Breast epithelium (tissue), 4 donors: ENCODE measurements around the gene GJB4. TPM values are rescaled to one million over a fixed set of nuclear protein-coding genes. Genes with fewer than 3 reads are reported as not detected.

Source experiments
- DNase-seq, 2 donors: peaks; one replicate each; pipeline ENCODE4 v3.0.0-alpha.2; 2019; ENCODE audit warnings: low spot score in 2 of 2
- H3K27ac ChIP-seq, 2 donors: fragments of 200-600 bp; sonication (generic) in 1 of 2; one replicate each; pipeline ENCODE4 v1.5.1; 2016 to 2019; ENCODE audit warnings: mild to moderate bottlenecking in 1 of 2
- H3K27me3 ChIP-seq, 2 donors: fragments of 200-600 bp; sonication (generic) in 1 of 2; one replicate each; pipeline versions ENCODE4 v1.5.1 to v1.6.0; 2017 to 2019; ENCODE audit warnings: control low read depth in 1 of 2, mild to moderate bottlenecking in 1 of 2
- H3K36me3 ChIP-seq: fragments of 200-600 bp; one replicate; pipeline ENCODE4 v1.5.1; 2019
- H3K4me1 ChIP-seq, 2 donors: fragments of 200-600 bp; sonication (generic); one replicate each; pipeline ENCODE4 v1.5.1; 2016 to 2019; ENCODE audit warnings: control low read depth in 1 of 2
- H3K4me3 ChIP-seq, 3 donors: fragments of 200-600 bp; sonication (generic); 1 replicate in 2 of 3; 2 replicates in 1 of 3; pipeline ENCODE4 v1.5.1; 2016 to 2019; ENCODE audit warnings: mild to moderate bottlenecking in 3 of 3, moderate library complexity in 2 of 3
- H3K9me3 ChIP-seq, 2 donors: fragments of 200-600 bp; sonication (generic) in 1 of 2; one replicate each; pipeline ENCODE4 v1.5.1; 2016 to 2019; ENCODE audit warnings: control low read depth in 1 of 2
- POLR2A ChIP-seq: fragments of 450-650 bp; IDR thresholded peaks from one replicate; pipeline ENCODE4 v1.6.1; 2016; ENCODE audit warnings: antibody characterized with exemption, mild to moderate bottlenecking, moderate library complexity
- POLR2AphosphoS5 ChIP-seq, 3 donors: sonication (generic); formaldehyde crosslinking; IDR thresholded peaks; one replicate each; pipeline ENCODE4 v1.6.1; 2017; ENCODE audit warnings: antibody characterized with exemption in 3 of 3
- intact Hi-C: fragments of 100-400 bp; cut with DNase I; formaldehyde crosslinking; loops from one replicate; pipeline ENCODE4 v1.15.1; 2023; ENCODE audit warnings: low total_unique reads
- total RNA-seq, 3 donors: library from RNA; depleted of rRNA; stranded (reverse); fragments of >200 nt; gene quantifications; one replicate each; pipeline ENCODE4 v1.1.0, GENCODE V29; 2016
- TF ChIP-seq, protein P1 (sequence below), 3 donors: fragments of 450-650 bp; IDR thresholded peaks; one replicate each; pipeline ENCODE4 v1.5.1; 2016 to 2017; ENCODE audit warnings: antibody characterized with exemption in 3 of 3, mild to moderate bottlenecking in 3 of 3, moderate library complexity in 3 of 3

Gene GJB4
- total RNA-seq, 3 donors from 2014 or later, result 0.15 TPM; not detected in 2

- no peak for DNase-seq
- intact Hi-C loops, result no loop called here
- Histone ChIP-seq H3K4me3 (peak within 1 kb of the TSS; percentile 19 to 69 (median 50)), H3K27me3 (peaks cover 0 to 18% of the 10 kb centered on the region in 2 donors), H3K9me3 (no peaks in the 10 kb centered on the region), H3K4me1 (peaks cover 5% of the 10 kb centered on the region in 2 donors), H3K27ac (peak within 1 kb of the TSS; percentile 13 to 35), H3K36me3 (no peaks in the 10 kb centered on the region)
- TF ChIP-seq POLR2A, result no peak
Measured at GRCh38 chr1:34781071-34781843, 21.7 kb downstream of the GJB4 start, which contains the start of gene GJB3. Gene GJB3 (plus strand): TSS chr1:34781214. CDS start chr1:34784763, 3,549 bp downstream.

GRCh38 chr1:34781844-34782391 is 22.4 kb downstream of the GJB4 start:
- peak overlapping the region; percentile 19 to 69 (median 50) for H3K4me3 ChIP-seq
- H3K36me3 ChIP-seq, result no peaks in the 10 kb centered on the region
- intact Hi-C loops, result no loop called here
- DNase-seq, result no peak
- H3K4me1 ChIP-seq, result peaks cover 5% of the 10 kb centered on the region in 2 donors
- TF ChIP-seq, protein P1, sequence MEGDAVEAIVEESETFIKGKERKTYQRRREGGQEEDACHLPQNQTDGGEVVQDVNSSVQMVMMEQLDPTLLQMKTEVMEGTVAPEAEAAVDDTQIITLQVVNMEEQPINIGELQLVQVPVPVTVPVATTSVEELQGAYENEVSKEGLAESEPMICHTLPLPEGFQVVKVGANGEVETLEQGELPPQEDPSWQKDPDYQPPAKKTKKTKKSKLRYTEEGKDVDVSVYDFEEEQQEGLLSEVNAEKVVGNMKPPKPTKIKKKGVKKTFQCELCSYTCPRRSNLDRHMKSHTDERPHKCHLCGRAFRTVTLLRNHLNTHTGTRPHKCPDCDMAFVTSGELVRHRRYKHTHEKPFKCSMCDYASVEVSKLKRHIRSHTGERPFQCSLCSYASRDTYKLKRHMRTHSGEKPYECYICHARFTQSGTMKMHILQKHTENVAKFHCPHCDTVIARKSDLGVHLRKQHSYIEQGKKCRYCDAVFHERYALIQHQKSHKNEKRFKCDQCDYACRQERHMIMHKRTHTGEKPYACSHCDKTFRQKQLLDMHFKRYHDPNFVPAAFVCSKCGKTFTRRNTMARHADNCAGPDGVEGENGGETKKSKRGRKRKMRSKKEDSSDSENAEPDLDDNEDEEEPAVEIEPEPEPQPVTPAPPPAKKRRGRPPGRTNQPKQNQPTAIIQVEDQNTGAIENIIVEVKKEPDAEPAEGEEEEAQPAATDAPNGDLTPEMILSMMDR (IDR thresholded peaks at IDR 0.05), result no peak
- TF ChIP-seq POLR2AphosphoS5 (IDR thresholded peaks at IDR 0.05), result no peak
- no peak for TF ChIP-seq POLR2A
- H3K27me3 ChIP-seq, result peaks cover 0 to 18% of the 10 kb centered on the region in 2 donors
- H3K27ac ChIP-seq, result peak overlapping the region; percentile 13 to 35
- no peaks in the 10 kb centered on the region for H3K9me3 ChIP-seq

GRCh38 chr1:34784751-34785221 is 25.2 kb downstream of the GJB4 start:
- no peak for TF ChIP-seq POLR2A
- TF ChIP-seq POLR2AphosphoS5 (IDR thresholded peaks at IDR 0.05), result no peak
- TF ChIP-seq, protein P1 (IDR thresholded peaks at IDR 0.05), result no peak
- intact Hi-C loops, result no loop called here
- H3K4me1 ChIP-seq, result peaks cover 5% of the 10 kb centered on the region in 2 donors
- DNase-seq, result no peak
- peaks cover 0 to 18% of the 10 kb centered on the region in 2 donors for H3K27me3 ChIP-seq
- H3K9me3 ChIP-seq, result no peaks in the 10 kb centered on the region
- H3K4me3 ChIP-seq, result no peak overlapping the region
- H3K36me3 ChIP-seq, result no peaks in the 10 kb centered on the region
- H3K27ac ChIP-seq, result no peak overlapping the region

GRCh38 chr1:34785231-34785874 is 25.8 kb downstream of the GJB4 start:
- Histone ChIP-seq H3K9me3 (no peaks in the 10 kb centered on the region), H3K4me3 (no peak overlapping the region), H3K36me3 (no peaks in the 10 kb centered on the region), H3K27me3 (peaks cover 0 to 18% of the 10 kb centered on the region in 2 donors), H3K27ac (no peak overlapping the region), H3K4me1 (peaks cover 5% of the 10 kb centered on the region in 2 donors)
- no peak for DNase-seq
- TF ChIP-seq POLR2A (no peak), POLR2AphosphoS5 (IDR thresholded peaks at IDR 0.05) (no peak)
- TF ChIP-seq, protein P1 (IDR thresholded peaks at IDR 0.05), result no peak
- intact Hi-C loops, result no loop called here

DNA sequence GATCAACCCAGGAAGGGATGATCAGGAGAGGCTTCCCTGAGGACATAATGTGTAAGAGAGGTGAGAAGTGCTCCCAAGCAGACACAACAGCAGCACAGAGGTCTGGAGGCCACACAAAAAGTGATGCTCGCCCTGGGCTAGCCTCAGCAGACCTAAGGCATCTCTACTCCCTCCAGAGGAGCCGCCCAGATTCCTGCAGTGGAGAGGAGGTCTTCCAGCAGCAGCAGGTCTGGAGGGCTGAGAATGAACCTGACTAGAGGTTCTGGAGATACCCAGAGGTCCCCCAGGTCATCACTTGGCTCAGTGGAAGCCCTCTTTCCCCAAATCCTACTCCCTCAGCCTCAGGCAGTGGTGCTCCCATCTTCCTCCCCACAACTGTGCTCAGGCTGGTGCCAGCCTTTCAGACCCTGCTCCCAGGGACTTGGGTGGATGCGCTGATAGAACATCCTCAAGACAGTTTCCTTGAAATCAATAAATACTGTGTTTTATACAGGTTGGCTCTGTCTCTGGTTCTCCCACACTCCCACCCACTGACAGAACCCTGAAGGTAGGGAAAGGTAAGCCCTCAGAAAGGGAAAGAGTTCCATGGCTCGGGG is 26.4 kb downstream of the GJB4 start:
- no peaks in the 10 kb centered on the region for H3K36me3 ChIP-seq
- H3K4me3 ChIP-seq, result no peak overlapping the region
- intact Hi-C loops, result no loop called here
- no peak for DNase-seq
- H3K4me1 ChIP-seq, result peaks cover 5% of the 10 kb centered on the region in 2 donors
- no peak overlapping the region for H3K27ac ChIP-seq
- H3K27me3 ChIP-seq, result peaks cover 0 to 16% of the 10 kb centered on the region in 2 donors
- H3K9me3 ChIP-seq, result no peaks in the 10 kb centered on the region
- no peak for TF ChIP-seq POLR2AphosphoS5 (IDR thresholded peaks at IDR 0.05)
- TF ChIP-seq POLR2A, result no peak
- TF ChIP-seq, protein P1 (IDR thresholded peaks at IDR 0.05), result no peak
